Suprapubic skin (tissue), 4 donors: Measurements from ENCODE around the gene ABCC1. TPM values are rescaled to one million over a fixed set of nuclear protein-coding genes. Genes with fewer than 3 reads are reported as not detected.
"Not testable (repeated sequence)": the region's sequence is repeated elsewhere in the genome, so short reads cannot be mapped to it uniquely, and the experiment has no call there.

ENCODE experiments used
- DNase-seq, 2 donors: peaks; one replicate each; pipeline ENCODE4 v3.0.0-alpha.2; 2019; ENCODE audit warnings: low spot score in 2 of 2
- H3K27ac ChIP-seq: fragments of 200-600 bp; sonication (generic); one replicate; pipeline ENCODE4 v1.5.1; 2019
- H3K27me3 ChIP-seq: fragments of 200-600 bp; sonication (generic); one replicate; pipeline ENCODE4 v1.5.1; 2019
- H3K36me3 ChIP-seq: fragments of 200-600 bp; sonication (generic); one replicate; pipeline ENCODE4 v1.5.1; 2019
- H3K4me1 ChIP-seq: fragments of 200-600 bp; sonication (generic); one replicate; pipeline ENCODE4 v1.5.1; 2019
- H3K4me3 ChIP-seq: fragments of 200-600 bp; sonication (generic); one replicate; pipeline ENCODE4 v1.5.1; 2019; ENCODE audit warnings: mild to moderate bottlenecking
- H3K9me3 ChIP-seq: fragments of 200-600 bp; sonication (generic); one replicate; pipeline ENCODE4 v1.5.1; 2019
- CTCF ChIP-seq, 2 donors: fragments of 200-600 bp in 1 of 2; fragments of 450-650 bp in 1 of 2; sonication (generic) in 1 of 2; IDR thresholded peaks; one replicate each; pipeline ENCODE4 v1.5.1; 2016 to 2019; ENCODE audit warnings: antibody characterized with exemption in 2 of 2, mild to moderate bottlenecking in 1 of 2, moderate library complexity in 1 of 2
- EP300 ChIP-seq: sonication (generic); formaldehyde crosslinking; IDR thresholded peaks from one replicate; pipeline ENCODE4 v1.6.1; 2017; ENCODE audit warnings: antibody characterized with exemption
- POLR2A ChIP-seq, 2 donors: fragments of 450-650 bp; IDR thresholded peaks; one replicate each; pipeline ENCODE4 v1.6.1; 2017; ENCODE audit warnings: antibody characterized with exemption in 2 of 2, mild to moderate bottlenecking in 2 of 2, moderate library complexity in 2 of 2
- POLR2AphosphoS5 ChIP-seq, 3 donors: sonication (generic); formaldehyde crosslinking; IDR thresholded peaks; one replicate each; pipeline ENCODE4 v1.6.1; 2017; ENCODE audit warnings: antibody characterized with exemption in 3 of 3
- WGBS: methylation state at CpG from one replicate; pipeline ENCODE4 v1.1.5; 2018; 5-methylcytosine and 5-hydroxymethylcytosine counted together
- total RNA-seq, 4 donors: library from RNA; depleted of rRNA; stranded (reverse); fragments of >200 nt; gene quantifications; one replicate each; pipeline ENCODE4 v1.1.0, GENCODE V29; 2016

ABCC1 gene
- total RNA-seq, 4 donors from 2014 or later = 22.1 to 37.4 (median 27.2) TPM

- no peaks in the 10 kb centered on the region for H3K4me1 ChIP-seq
- no peaks in the 10 kb centered on the region for H3K36me3 ChIP-seq
- H3K27me3 ChIP-seq = no peaks in the 10 kb centered on the region
- DNase-seq = no peak
- TF ChIP-seq EP300 = no peak
- no peak for TF ChIP-seq POLR2AphosphoS5 (IDR thresholded peaks at IDR 0.05)
- TF ChIP-seq CTCF (IDR thresholded peaks at IDR 0.05) = no peak
- TF ChIP-seq POLR2A (IDR thresholded peaks at IDR 0.05) = no peak
- H3K9me3 ChIP-seq = no peaks in the 10 kb centered on the region
- WGBS = 80% methylated on average over 4 of the region's 4 CpGs
- no peak overlapping the region for H3K27ac ChIP-seq
- H3K4me3 ChIP-seq = no peak overlapping the region
Observed at GRCh38 chr16:16172991-16173390, 223.6 kb downstream of the ABCC1 start.

- no peaks in the 10 kb centered on the region for H3K9me3 ChIP-seq
- no peak for TF ChIP-seq POLR2AphosphoS5 (IDR thresholded peaks at IDR 0.05)
- no peak for TF ChIP-seq POLR2A (IDR thresholded peaks at IDR 0.05)
- TF ChIP-seq EP300 = no peak
- no peak for TF ChIP-seq CTCF (IDR thresholded peaks at IDR 0.05)
- H3K27ac ChIP-seq = no peak overlapping the region
- WGBS = 80% methylated on average over 1 of the region's 5 CpGs
- no peaks in the 10 kb centered on the region for H3K27me3 ChIP-seq
- no peaks in the 10 kb centered on the region for H3K36me3 ChIP-seq
- no peak for DNase-seq
- H3K4me3 ChIP-seq = no peak overlapping the region
- H3K4me1 ChIP-seq = no peaks in the 10 kb centered on the region
Observed at GRCh38 chr16:16175296-16175695, 225.9 kb downstream of the ABCC1 start.

- no peak for DNase-seq
- no peak for TF ChIP-seq EP300
- TF ChIP-seq CTCF (IDR thresholded peaks at IDR 0.05) = no peak
- TF ChIP-seq POLR2A (IDR thresholded peaks at IDR 0.05) = no peak
- TF ChIP-seq POLR2AphosphoS5 (IDR thresholded peaks at IDR 0.05) = no peak
- H3K36me3 ChIP-seq = no peaks in the 10 kb centered on the region
- no peaks in the 10 kb centered on the region for H3K4me1 ChIP-seq
- H3K27me3 ChIP-seq = no peaks in the 10 kb centered on the region
- H3K4me3 ChIP-seq = no peak overlapping the region
- no peak overlapping the region for H3K27ac ChIP-seq
- no peaks in the 10 kb centered on the region for H3K9me3 ChIP-seq
Observed at GRCh38 chr16:16176328-16176727, 226.9 kb downstream of the ABCC1 start.

GRCh38 chr16:16178455-16179162 is 229.2 kb downstream of the ABCC1 start:
- Histone ChIP-seq H3K4me1 (no peaks in the 10 kb centered on the region), H3K4me3 (no peak overlapping the region), H3K27me3 (peaks cover 5% of the 10 kb centered on the region), H3K36me3 (no peaks in the 10 kb centered on the region), H3K9me3 (no peaks in the 10 kb centered on the region), H3K27ac (no peak overlapping the region)
- TF ChIP-seq CTCF (IDR thresholded peaks at IDR 0.05) (no peak), EP300 (no peak), POLR2AphosphoS5 (IDR thresholded peaks at IDR 0.05) (no peak), POLR2A (IDR thresholded peaks at IDR 0.05) (no peak)
- no peak for DNase-seq
- WGBS = 95% methylated on average over 7 of the region's 7 CpGs

- H3K27ac ChIP-seq, H3K27me3 ChIP-seq, H3K4me3 ChIP-seq, H3K9me3 ChIP-seq, H3K36me3 ChIP-seq, H3K4me1 ChIP-seq, DNase-seq: not testable (repeated sequence)
- WGBS = 82% methylated on average over 3 of the region's 3 CpGs
Observed at GRCh38 chr16:16181748-16182147, 232.3 kb downstream of the ABCC1 start.

GRCh38 chr16:16182918-16183317 is 233.5 kb downstream of the ABCC1 start:
- Histone ChIP-seq H3K27me3 (peaks cover 5% of the 10 kb centered on the region), H3K27ac (no peak overlapping the region), H3K36me3 (no peaks in the 10 kb centered on the region), H3K9me3 (no peaks in the 10 kb centered on the region), H3K4me1 (no peaks in the 10 kb centered on the region), H3K4me3 (no peak overlapping the region)
- 83% methylated on average over 8 of the region's 8 CpGs for WGBS
- TF ChIP-seq CTCF (IDR thresholded peaks at IDR 0.05) = no peak
- TF ChIP-seq POLR2AphosphoS5 (IDR thresholded peaks at IDR 0.05) = no peak
- TF ChIP-seq POLR2A (IDR thresholded peaks at IDR 0.05) = no peak
- no peak for TF ChIP-seq EP300
- DNase-seq = no peak
